ENCODE data around the gene C2orf76.

GRCh38 chr2:119293254-119293653 lies 73.4 kb downstream of the C2orf76 start:
- TF ChIP-seq TAF1 (IDR thresholded peaks at IDR 0.05; ENCODE audit: low read depth) (no peak), ZBTB7A (IDR thresholded peaks at IDR 0.05; ENCODE audit: low read depth) (no peak), EGR1 (IDR thresholded peaks at IDR 0.05) (no peak), CEBPB (IDR thresholded peaks at IDR 0.05) (no peak), RAD21 (IDR thresholded peaks at IDR 0.05; ENCODE audit: low read depth) (no peak), YY1 (IDR thresholded peaks at IDR 0.05; ENCODE audit: low read depth) (no peak), TCF12 (IDR thresholded peaks at IDR 0.05; ENCODE audit: low read depth) (no peak), REST (IDR thresholded peaks at IDR 0.05; ENCODE audit: low read depth) (no peak), MAX (IDR thresholded peaks at IDR 0.05) (no peak), EP300 (IDR thresholded peaks at IDR 0.05; ENCODE audit: borderline replicate concordance) (no peak), NFIC (IDR thresholded peaks at IDR 0.05) (no peak), CREB1 (IDR thresholded peaks at IDR 0.05; ENCODE audit: low read depth) (no peak), USF1 (IDR thresholded peaks at IDR 0.05) (no peak)

All from Ishikawa (cell line).